Measurements from ENCODE around the gene KDM3A. TPM values are rescaled to one million over a fixed set of nuclear protein-coding genes. Genes with fewer than 3 reads are reported as not detected.
"Not testable (repeated sequence)": the region's sequence is repeated elsewhere in the genome, so short reads cannot be mapped to it uniquely, and the experiment has no call there.

Gene KDM3A
- total RNA-seq, 1 donor from 2014 or later = 51.2 TPM

- DNase-seq (ENCODE audit: low read depth, low spot score) = no peak
- H3K4me1 Mint-ChIP-seq = no peaks in the 10 kb centered on the region
- peaks cover 42% of the 10 kb centered on the region for H3K36me3 Mint-ChIP-seq (ENCODE audit: low read depth)
- no peak overlapping the region for H3K27ac Mint-ChIP-seq (ENCODE audit: unreplicated experiment)
- no peak for TF ChIP-seq CTCF (conservative IDR thresholded peaks at IDR 0.05)
- H3K4me3 Mint-ChIP-seq = no peak overlapping the region
- peaks cover 3% of the 10 kb centered on the region for H3K9me3 Mint-ChIP-seq
- H3K27me3 Mint-ChIP-seq (ENCODE audit: low read depth) = no peaks in the 10 kb centered on the region
Observed at GRCh38 chr2:86492048-86492453, 50.9 kb downstream of the KDM3A start.

GRCh38 chr2:86496391-86496790 lies 55.2 kb downstream of the KDM3A start:
- not testable (repeated sequence) for H3K27me3 Mint-ChIP-seq (ENCODE audit: low read depth); H3K27ac Mint-ChIP-seq (ENCODE audit: unreplicated experiment); H3K4me1 Mint-ChIP-seq; DNase-seq (ENCODE audit: low read depth, low spot score); H3K4me3 Mint-ChIP-seq
- Mint-ChIP-seq H3K9me3 (peaks cover 22% of the 10 kb centered on the region), H3K36me3 (ENCODE audit: low read depth) (peaks cover 73% of the 10 kb centered on the region)

GRCh38 chr2:86498468-86499260 lies 57.5 kb downstream of the KDM3A start:
- Mint-ChIP-seq H3K4me3 (no peak overlapping the region), H3K4me1 (no peaks in the 10 kb centered on the region), H3K27ac (ENCODE audit: unreplicated experiment) (no peak overlapping the region), H3K9me3 (peaks cover 25% of the 10 kb centered on the region), H3K36me3 (ENCODE audit: low read depth) (peaks cover 90% of the 10 kb centered on the region), H3K27me3 (ENCODE audit: low read depth) (no peaks in the 10 kb centered on the region)
- TF ChIP-seq CTCF (conservative IDR thresholded peaks at IDR 0.05) = no peak
- no peak for DNase-seq (ENCODE audit: low read depth, low spot score)

GRCh38 chr2:86499326-86499725 lies 58.2 kb downstream of the KDM3A start:
- no peak for TF ChIP-seq CTCF (conservative IDR thresholded peaks at IDR 0.05)
- Mint-ChIP-seq H3K9me3 (peaks cover 25% of the 10 kb centered on the region), H3K4me3 (no peak overlapping the region)

GRCh38 chr2:86500325-86501083 lies 59.3 kb downstream of the KDM3A start:
- Mint-ChIP-seq H3K27me3 (ENCODE audit: low read depth) (no peaks in the 10 kb centered on the region), H3K9me3 (peaks cover 24% of the 10 kb centered on the region), H3K36me3 (ENCODE audit: low read depth) (peaks cover 89% of the 10 kb centered on the region), H3K4me1 (no peaks in the 10 kb centered on the region), H3K4me3 (no peak overlapping the region), H3K27ac (ENCODE audit: unreplicated experiment) (no peak overlapping the region)
- DNase-seq (ENCODE audit: low read depth, low spot score) = no peak
- no peak for TF ChIP-seq CTCF (conservative IDR thresholded peaks at IDR 0.05)

More at GRCh38 chr2:86499326-86499725, 58.2 kb downstream of the KDM3A start:
- Mint-ChIP-seq H3K4me1 (no peaks in the 10 kb centered on the region), H3K27ac (ENCODE audit: unreplicated experiment) (no peak overlapping the region), H3K27me3 (ENCODE audit: low read depth) (no peaks in the 10 kb centered on the region), H3K36me3 (ENCODE audit: low read depth) (peaks cover 91% of the 10 kb centered on the region)
- no peak for DNase-seq (ENCODE audit: low read depth, low spot score)

GRCh38 chr2:86507600-86507999 lies 66.4 kb downstream of the KDM3A start:
- no peak for TF ChIP-seq CTCF (conservative IDR thresholded peaks at IDR 0.05)
- Mint-ChIP-seq H3K9me3 (no peaks in the 10 kb centered on the region), H3K36me3 (ENCODE audit: low read depth) (peaks cover 44% of the 10 kb centered on the region), H3K27me3 (ENCODE audit: low read depth) (no peaks in the 10 kb centered on the region), H3K4me3 (no peak overlapping the region), H3K4me1 (no peaks in the 10 kb centered on the region), H3K27ac (ENCODE audit: unreplicated experiment) (no peak overlapping the region)
- DNase-seq (ENCODE audit: low read depth, low spot score) = no peak
